GM10847 (cell line): ENCODE data around the gene CEBPB.

Experiments used
- POLR2A ChIP-seq: IDR thresholded peaks from 2 replicates; pipeline ENCODE4 v1.6.1; 2011; ENCODE audit not compliant: insufficient read length; ENCODE audit errors: extremely low read depth

CEBPB gene

DNA sequence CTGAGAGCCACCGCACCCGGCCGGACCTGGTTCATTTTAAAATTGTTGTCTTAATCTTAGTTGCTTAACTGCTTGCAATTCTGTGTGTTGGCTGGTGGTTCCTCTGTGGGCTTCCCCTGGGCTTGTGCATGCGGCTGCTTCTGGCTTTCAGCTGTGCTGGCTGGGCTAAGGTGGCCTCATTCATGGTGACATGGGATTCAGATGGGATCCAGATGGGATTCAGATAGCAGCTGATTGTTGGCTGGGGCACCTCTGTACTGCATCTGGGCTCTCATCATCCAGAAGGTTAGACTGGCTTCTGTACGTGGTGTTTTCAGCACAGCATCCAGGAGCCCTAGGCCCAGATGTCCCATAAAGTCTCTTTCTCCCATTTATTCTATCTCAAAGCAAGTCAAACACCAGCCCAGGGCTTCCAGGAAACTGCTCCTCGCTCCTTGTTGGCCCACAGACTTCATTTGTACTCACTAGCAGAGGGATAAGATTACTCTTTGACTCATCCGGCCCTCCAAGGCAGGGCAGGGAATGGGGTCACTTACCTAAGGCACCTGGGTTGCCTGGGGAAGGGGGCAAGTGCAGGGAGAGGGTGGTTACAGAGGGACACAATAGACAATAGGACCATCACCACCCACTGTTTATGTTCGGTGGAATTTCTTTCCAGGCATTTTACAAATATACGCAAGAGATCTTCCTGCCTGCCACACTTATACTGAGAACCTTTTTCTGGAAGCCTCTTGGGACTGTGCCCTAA lies 26.9 kb upstream of the CEBPB start:
- TF ChIP-seq POLR2A, result no peak

DNA sequence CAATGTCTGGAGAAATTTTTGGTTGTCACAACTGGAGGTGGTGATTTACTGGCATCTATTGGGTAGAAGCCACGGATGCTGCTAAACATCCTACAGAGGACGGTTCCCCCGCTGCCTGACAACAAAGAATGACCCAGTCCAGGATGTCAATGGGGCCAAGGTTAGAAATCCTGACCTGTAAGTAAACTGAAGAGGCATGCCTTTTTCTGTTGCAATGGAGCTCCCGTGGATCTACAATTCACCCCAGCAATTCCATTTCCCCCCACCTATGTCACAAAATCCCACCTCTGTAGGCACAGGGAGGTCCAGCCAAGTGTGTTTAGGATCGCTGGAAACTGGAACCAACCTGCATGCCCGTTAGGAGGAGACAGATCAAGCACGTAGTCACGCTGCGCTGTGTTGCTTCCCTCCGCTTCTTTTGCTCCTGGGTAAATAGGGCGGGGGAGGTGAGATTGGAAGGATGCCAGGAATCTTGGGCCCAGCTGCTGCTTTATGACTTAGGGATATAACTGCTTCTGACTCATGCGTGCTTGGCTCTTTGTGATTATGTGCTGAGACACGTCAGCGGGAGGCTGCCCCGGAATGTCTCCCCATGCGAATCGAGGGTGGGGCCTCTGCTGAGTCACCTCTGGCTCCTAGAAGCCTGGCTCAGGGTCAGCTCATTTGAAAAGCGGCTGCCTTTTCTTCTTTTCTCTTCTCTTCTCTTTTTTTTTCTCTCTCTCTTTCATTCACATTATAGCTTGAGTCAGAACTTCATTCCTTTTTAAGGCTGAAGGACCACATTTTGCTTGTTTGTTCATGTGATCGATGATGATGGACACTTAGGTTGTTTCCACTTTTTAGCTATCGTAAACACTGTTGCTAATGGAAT lies 24.7 kb upstream of the CEBPB start:
- peak; percentile 23 for TF ChIP-seq POLR2A

DNA sequence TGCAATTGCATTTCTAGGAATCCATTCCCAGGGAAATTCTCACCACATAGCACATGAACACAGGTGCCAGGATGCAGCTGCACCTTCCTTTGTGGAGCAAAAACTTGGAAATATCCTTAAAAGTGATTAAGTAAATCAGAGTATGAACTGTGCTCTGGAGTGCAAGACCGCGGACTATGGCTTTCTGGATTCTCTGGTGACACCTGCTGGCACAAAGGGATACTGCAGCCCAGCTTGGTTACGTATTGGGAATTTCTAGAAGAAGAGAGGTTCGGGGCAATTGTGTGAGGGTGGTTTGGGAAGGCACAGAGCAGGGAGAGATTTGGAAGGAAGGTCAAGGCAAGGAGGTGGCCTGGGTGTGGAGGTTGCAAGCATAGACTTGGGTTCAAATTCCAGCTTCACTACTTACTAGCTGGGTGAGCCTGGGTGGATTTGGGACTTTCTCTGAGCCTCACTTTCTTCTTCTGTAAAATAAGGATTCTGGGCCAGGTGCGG lies 21.3 kb upstream of the CEBPB start:
- TF ChIP-seq POLR2A, result no peak

DNA sequence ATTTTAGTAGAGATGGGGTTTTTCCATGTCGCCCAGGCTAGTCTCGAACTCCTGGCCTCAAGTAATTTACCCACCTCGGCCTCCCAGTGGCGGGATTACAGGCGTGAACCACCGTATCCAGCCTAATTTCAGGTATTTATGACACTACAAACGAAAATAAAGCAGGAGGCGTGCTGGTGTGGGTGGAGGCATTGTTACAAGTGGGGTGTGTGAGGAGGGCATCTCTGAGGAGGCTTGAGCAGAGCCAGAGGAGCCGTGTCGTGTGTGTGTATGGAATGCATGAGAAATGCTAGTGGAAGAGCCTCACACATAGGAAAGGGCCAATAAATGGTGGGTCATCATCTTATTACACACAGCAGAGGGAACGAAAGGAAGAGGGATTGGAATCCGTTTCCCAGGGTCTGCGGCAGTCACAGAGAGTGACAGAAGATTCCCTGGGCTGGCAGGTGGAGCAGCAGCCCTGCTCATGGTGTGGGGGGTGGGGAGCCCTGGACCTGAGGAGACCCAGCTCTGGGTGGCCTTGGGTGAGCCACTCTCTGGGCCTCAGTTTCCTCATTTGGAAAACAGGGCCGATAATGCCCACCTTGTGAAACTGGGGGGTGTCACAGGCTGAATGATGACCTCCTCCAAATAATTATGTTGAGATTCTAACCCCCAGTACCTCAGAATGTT lies 19.9 kb upstream of the CEBPB start:
- no peak for TF ChIP-seq POLR2A

DNA sequence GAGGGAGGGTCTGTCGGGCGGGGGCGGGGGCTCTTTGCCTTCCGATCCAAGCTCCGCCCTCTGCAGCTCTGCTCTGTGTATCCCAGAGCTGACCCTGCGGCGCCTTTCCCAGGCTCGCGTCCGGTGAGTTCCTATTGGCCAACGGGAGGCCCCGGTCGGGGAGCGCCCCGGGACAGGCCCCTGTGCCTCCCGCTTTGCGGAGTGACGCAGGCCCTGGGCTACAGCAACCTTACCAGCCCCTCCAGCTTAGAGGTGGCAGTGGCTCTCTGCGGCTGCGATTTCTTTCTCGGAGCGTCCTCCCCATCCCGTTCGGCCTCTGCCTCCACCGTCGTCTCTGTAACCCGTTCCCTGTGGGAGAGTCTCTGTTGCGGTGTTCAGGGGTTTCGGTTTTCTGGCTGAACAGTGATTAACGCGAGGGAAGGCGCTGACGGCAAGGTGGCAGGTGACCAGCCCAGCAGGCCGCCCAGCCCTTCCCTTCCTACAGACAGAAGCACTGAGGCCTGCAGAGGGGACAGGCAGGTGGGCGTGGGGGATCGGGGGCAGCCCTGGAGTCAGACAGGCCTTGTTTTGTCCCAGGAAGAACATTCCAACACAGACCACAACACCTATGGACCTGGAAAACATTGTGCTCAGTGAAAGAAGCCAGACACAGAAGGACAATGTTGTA lies 18.1 kb upstream of the CEBPB start:
- no peak for TF ChIP-seq POLR2A

DNA sequence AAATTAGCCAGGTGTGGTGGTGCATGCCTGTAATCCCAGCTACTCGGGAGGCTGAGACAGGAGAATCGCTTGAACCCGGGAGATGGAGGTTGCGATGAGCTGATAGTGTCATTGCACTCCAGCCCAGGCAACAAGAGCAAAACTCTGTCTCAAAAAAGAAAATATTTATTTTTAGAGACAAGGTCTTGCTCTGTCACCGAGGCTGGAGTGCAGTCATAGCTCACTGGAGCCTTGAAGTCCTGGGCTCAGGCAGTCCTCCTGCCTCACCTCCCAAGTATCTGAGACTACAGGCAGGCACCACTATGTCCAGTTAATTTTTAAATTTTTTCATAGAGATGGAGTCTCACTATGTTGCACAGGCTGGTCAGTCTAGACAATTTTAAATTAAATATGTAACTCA lies 16.2 kb upstream of the CEBPB start:
- no peak for TF ChIP-seq POLR2A

DNA sequence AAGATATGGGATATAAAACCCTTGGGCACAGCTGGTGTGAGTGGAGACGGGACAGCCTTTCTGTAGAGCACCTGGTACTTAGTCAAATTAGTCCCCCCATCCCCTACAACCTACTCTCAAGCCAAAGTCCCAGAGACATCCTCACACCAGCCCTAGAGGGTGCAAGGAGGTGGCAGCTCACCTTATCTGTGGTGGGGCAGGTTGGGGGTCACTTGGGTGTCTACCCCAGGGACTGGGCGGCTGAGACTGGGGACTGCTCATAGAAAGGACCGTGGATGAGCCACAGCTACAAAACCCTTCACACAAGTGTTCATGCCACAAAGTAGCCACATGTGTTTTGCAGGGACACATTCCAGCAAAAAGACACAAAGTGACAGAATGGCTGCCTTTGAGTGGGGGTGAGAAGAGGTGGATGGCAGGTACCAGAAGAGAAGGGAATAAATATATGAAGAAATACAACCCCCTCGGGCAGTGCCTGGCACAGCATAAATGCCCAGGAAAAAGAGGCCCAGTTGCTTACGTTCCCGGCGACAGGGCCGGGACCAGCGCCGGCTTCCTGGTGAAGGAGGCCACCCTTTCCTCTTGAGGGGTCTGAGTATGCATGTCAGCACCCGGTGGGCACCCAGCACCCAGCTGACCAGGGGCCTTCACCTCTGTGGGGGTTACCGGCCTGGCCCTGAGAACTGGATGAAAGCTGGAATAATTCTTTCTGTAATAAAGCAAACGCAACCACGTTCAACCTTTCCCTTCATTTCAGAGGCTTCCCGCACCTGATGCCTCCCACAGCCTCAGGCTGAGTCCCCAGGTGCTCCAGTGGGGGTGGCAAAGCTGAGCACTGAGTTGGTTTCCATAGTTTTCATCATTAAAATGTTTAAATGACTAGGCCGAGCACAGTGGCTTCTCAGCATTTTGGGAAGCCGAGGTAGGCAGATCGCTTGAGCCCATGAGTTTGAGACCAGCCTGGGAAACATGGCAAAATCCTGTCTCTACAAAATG lies 14.4 kb upstream of the CEBPB start:
- TF ChIP-seq POLR2A, result no peak

DNA sequence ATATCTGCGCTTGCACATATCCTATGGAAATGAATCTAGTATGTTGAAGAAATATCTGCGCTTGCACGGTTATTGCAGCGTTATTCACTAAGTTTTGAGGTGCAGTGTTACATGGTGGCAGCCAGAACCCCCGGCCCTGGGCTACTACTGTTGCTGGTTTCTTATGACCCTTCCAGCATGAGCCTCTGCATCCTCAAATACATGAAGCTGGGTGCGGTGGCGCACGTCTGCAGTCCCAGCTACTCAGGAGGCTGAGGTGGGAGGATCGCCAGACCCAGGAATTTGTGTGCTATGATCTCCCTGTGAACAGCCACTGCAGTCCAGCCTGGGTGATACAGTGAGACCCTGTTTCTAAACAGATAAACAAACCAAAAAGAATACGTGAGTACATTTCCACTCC lies 9.3 kb upstream of the CEBPB start:
- TF ChIP-seq POLR2A, result no peak

DNA sequence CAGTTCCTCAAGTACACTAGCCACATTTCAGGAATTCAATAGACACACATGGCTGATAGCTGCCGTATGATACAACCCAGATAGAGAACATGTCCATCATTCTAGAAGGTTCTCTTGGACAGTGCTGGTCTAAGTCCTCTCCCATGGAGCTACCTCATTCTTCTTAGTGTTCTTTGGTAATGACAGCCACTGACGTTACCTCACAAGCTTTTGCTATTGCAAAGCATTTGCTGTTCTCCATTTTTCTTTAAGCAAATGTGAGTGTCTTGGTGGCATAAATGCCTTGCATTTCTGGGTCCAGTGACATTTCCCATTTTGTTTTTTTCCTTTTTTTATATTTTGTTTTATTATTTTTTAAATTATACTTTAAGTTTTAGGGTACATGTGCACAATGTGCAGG lies 8.3 kb upstream of the CEBPB start:
- no peak for TF ChIP-seq POLR2A

DNA sequence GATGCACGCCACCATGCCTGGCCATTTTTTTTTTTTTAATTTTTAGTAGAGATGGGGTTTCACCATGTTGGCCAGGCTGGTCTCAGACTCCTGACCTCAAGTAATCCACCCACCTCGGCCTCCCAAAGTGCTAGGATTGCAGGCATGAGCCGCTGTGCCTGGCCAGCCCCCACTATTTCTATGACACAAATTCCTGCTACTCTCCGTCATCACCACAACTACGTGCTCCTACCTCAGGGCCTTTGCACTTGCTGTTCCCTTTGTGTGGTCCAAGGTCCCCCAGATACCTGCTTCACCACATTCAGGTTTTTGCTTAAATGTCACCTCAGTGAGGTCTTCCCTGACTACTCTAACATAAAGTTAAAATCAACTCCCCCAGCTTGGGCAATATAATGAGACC lies 5.2 kb upstream of the CEBPB start:
- TF ChIP-seq POLR2A, result no peak

DNA sequence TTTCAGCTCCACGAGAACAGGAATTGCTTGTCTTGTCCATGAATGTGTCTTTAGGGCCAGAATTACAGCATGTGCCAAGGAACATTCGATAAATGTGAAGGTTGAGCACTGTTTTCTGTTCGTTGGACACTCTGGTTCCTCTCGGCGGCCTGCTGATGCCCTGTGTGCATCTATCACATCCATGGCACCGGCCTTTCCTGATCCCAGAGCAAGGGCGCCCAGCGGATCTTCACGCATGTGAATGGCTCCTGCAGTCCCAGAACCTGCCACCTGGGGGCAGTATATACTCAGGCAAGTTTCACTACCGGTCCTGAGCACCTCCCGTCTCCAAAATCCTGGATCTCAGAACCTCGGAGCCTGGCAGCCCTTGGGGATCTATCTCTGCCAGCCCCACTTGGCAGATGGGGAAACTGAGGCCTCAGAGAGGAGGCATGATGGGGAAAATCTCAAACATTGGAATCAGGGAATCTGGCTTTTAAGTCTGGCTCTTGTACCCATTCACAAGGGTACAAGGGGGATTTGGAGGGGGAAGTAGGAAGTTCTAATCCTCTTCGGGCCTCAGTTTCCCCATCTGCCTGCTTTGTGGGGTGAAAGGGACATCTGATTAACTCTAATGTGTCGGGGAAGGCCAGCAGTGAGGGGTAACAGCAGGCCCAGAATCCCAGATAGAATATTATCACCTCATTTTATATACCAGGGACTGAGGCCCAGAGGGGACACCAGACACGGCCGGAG lies 4.3 kb upstream of the CEBPB start:
- no peak for TF ChIP-seq POLR2A

DNA sequence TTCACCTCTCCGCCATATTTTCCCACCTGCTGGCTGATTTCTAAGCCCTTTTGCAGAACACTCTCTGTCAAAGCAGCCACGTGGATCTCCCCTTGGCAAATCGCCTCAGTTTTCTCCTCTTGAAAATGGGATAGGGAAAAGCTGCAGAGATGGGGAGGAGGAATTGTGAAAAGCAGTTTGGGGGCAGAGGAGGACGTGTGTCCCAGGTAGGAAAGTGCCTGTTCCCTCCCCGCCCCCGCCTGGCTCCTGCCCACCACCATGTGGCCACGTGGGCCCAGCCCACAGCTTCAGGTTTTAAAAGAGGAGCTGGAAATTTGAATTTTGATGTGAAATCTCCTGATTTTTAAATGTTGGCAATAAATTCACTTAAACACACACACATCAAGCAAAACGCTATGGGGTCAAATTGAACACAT lies 3.6 kb upstream of the CEBPB start:
- TF ChIP-seq POLR2A, result no peak

DNA sequence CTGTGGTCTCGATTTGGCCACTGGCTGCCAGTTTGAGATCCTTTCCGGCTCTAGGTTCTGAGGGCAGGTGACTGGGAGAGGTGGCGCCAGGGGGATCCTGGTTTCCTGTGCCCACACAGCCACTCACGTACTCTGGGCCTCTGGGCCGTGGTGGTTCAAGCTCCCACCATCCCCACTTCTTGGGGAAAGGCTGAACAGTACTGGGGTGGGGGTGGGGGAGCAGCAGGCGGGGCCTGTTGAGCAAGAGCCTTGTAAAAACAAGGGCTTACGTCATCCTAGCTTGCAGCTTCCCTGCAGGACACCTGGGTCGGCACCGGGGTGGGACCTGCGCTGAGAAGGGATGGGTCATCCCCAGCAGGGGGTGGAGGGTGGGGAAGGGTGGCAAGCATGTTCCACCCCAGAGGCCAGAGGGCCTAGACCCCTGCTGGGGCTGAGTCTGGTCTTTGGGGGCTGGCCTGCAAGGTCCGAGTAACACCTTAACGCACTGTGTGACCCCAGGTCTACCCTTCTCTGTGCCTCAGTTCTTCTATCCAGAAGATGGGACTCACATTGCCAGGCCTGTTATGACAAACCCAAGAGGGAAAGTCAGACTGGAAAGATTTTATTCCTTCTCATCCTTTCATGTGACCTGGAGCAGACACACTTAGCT lies 3.1 kb upstream of the CEBPB start:
- TF ChIP-seq POLR2A, result no peak
